A204.1 (cell line): ENCODE data around the gene FHL1.
A peak's percentile ranks its signal among the peaks of the same experiment; 100 is the strongest.
"Not testable (repeated sequence)": the region's sequence is repeated elsewhere in the genome, so short reads cannot be mapped to it uniquely, and the experiment has no call there.

Source experiments
- FAIRE-seq: peaks from 2 replicates; lab custom pipeline; 2012; peaks lifted over from hg19 to GRCh38; lab: Jason Lieb, UNC

Gene FHL1

DNA sequence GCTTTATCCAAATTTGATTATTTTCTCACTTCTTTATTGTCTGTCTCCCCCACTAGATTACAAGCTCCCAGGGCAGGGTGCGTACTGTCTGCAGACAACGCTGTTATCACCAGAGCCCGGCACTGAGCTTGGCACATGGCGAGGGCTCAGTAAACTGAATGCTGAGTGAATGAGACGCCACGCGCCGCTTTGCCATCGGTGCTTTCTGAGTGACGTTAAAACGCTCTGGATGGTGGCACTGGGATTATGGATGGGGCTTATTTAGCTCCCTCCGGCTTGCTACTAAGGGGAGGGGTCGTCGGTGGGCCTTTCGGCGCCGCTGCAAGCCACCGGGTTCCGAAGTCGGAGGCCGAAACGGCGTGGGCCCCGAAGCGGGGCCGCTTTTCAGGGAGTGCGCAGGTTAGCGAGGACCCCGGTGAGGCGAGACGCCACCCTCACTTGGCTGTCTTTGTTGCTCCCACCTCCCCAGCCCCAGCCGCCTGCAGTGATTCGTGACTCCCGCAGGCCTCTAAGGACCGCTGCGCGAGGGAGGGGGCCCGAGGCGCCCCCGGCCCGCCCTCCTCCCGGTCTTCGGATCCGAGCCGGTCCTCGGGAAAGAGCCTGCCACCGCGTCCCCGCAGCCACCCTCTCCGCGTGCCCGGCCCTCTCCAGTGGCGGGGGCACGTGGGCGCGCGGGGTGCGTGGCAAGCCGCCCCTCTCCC, 569 bp upstream of the FHL1 start:
- no peak for FAIRE-seq

DNA sequence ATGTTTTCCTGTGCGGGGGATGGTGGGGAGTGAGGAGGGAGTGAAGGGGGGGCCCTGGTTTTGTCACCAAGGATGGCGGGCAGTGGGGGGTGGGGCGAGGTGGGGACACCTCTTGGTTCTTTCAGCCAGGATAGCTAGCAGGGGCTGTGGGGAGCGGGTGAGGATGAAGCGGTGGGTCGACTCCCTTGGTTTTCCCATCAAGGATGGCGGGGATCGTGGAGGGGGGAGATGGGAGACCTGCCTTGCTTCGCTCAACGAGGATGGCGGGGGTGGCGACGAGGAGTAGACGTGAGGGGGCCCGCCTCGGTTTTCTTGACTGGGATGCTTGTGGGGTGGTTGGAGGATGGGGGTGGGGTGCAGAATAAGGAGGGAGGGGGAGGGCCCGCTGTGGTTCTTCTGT, 643 bp downstream of the FHL1 start:
- FAIRE-seq, result no peak

DNA sequence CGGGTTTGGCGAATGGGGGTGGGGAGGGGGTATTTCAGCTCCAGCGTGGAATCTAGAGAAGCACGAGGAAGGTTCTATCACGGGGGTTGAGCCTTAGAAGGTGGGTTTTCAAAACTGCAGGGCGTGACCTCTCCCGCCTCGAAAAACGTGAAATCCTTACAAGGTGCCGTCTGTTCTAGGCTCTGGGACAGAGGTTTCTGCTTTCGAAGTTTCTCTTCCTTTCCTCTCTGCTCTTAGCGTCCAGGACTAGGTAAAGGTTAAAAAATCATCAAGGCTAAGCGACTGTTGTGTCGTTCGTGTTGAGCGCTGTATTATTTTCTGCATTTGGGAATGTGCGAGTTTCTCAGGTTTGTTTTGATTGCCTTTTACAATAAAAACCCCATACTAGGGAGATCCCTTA, 1.1 kb downstream of the FHL1 start:
- no peak for FAIRE-seq

DNA sequence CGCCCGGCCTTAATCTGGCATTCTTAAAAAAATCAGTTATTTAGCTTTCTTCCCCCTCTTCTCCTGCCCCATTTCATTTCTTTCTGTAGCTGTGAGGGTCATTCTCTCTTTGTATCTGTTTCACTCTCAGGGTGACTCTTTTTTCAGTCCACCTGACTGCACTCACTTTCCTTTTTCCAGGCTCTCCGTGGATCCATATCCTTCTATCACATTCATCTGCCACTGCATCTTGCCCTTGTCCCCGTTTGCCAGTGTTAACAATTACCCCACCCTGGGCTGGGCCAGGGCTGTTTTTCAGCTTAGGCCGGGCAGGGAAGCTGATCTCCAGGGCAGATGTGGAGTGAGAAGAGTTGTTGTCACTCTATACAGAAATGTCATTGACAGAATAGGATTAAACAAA, 7.7 kb downstream of the FHL1 start:
- no peak for FAIRE-seq

DNA sequence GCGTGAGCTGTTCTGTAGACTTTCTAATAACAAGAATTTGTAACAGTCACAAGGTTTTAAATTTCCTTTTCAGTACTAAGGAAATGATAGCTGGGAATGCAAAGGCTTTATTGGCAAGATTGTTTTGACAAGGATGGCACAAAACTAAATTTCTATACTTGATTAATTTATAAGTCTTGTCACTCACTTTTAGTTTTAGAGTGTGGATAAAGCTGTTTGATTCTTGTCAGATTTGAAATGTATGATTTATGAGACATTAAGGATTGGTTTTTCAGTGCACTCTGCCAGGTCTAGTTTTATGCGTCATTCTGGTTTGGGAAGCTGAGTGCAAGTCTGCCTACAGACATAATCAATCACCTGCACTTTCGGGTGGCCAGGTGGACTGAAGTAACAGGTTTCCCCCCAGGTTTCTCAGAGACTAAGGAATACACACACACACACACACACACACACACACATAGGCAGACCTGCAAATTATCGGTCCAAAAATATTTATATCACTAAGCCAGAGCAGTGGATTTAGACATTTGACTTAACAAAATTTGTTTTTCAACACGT, 9.3 kb downstream of the FHL1 start:
- FAIRE-seq, result no peak

DNA sequence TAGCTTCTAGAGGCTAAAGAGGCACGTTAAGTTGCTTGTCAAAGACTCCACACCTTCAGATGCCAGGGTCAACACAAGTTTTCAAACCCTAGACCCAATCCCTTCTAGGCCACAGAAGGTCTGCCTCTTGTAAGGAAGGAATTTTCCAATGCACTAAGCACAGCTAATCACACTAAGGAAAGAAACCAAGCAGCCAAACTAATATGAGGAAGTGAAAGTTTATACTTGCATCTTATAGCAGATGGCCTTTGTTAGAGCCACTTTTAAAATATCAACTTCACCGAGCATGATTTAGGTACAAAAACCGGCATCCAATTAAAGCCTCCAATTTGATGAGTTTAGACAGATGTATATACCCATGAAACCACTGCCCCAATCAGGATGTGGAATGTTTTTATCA, 9.9 kb downstream of the FHL1 start:
- no peak for FAIRE-seq

DNA sequence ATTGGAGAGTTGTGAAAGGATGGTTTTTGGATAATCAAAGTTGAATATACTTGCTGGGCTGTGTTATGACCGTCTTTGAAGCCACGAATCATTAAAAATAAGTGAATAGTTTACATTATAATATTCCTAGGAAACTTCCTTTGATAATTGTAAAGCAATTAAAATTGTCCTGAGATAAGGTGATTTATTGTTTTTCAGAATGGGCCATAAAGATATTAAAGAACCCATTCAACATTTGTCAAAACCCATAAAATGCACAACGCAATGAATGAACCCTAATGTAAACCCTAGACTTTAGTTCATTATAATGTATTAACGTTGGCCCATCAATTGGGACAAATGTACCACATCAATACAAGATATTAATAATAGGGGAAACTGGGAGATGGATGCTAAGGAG, 11.4 kb downstream of the FHL1 start:
- no peak for FAIRE-seq

DNA sequence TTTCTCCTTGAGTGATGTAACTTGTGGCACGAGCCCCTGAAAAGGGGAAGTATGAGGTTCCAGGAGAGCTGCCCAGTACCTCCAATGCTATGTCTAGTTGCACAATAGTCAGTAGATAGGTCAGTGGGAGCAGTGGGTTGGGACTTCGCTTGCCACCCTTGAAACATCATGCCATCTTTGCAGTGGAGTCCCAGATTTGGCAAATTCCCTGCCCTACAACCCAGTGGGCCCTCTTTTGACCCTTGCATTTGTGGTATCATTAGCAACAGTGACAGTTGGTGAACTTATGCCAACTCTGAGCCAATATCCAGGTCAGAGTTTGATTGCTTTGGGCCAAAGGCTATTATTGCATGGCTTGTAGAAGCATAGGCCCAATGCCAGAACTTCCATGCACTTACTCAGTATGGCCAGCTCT, 12.3 kb downstream of the FHL1 start:
- FAIRE-seq, result no peak

DNA sequence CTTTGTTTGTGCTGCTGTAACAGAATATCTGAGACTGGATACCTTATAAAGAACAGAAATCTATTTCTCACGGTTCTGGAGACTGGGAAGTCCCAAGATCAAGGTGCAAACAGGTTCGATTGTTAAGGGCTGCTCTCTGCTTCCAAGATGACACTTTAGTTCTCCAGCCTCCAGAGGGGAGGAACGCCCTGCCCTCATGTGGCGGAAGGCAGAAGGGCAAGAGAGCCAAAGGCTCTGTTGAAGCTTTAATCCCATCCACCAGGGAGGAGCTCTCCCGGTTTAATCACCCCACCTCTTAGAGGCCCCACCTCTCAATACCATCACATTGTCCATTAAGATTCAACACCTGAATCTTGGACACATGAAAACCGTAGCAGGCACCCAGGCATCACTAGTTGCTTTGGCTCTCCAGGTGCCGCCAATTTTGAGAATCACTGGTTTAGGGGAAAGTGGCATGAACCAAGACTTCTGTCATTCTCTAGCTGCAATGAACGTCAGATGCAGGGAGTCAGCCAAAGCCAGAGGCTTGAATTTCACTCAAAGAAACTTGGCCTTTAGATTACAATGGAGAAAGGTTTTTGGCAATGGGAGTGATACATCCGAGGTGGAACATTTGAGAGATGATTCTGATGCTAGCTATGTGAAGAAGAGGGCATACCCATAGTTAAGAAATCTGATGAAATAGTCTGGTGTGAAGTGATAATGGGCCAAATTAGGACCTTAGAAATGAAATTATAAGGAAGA, 15.7 kb downstream of the FHL1 start:
- peak; percentile 23 for FAIRE-seq

DNA sequence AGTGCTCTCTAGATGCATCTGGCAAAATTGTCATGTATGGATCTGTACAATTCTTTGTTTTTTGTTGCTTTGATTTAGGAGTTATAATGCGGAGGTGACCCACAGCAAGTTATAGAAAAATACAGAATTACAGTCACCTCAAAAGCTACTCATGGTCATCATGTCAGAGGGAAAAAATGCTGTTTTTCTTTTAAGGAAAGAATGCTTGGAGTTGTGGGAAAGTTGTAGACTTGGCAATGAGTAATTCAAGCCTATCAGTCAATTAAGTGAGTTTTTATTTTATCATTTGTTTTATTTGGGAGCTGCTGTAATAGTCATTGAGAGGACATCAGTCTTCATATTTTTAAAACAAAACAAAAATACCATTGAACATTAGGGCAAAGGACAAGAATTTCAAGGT, 16.4 kb downstream of the FHL1 start:
- no peak for FAIRE-seq

DNA sequence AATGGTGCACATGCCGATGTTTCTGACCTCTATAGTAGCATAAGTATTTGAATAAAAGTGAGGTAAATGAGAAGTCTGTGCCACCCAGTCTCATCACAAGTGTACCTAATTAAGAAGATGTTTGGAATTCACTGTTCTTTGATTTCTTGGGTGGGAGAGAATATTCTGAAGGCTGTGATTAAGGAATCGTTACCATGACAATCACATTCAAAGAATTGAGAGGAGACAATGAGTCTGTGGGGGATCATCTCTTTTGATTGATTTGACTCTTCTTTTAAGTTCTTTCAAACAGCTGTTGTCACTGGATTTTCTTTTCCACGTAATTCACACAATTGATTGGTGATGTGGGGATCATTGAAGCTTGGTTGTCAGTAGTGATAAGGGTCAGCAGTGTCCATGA, 18.1 kb downstream of the FHL1 start:
- FAIRE-seq, result no peak

DNA sequence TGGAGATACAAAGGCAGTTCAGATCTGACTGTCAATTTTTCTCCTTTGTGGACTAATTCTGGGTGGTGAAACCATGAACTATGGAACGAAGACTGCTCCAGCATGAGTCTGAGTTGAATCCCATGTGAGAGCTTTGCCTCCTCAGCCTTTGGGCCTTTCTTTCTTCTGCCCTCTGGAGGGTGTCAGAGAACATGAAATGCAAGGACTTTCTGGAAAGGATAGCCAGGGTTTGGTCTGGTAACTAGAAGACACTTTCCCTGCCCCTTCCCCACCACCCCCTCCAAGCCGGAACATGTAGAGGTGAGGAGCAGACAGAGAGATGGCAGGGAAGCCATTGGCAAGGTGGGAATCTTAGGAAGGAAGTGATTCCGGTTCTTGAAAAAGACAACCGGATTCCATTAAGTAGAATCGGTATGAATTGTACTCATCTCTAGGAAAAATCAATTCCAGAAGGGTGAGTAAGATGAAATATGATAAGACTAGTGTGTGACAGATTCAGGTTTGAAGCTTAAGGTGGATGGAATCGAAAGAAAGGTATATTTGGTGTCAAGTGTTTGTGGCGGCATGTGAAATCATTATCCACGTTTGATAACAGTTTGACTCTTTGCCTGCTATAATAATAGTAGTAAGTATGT, 19.0 kb downstream of the FHL1 start:
- no peak for FAIRE-seq

DNA sequence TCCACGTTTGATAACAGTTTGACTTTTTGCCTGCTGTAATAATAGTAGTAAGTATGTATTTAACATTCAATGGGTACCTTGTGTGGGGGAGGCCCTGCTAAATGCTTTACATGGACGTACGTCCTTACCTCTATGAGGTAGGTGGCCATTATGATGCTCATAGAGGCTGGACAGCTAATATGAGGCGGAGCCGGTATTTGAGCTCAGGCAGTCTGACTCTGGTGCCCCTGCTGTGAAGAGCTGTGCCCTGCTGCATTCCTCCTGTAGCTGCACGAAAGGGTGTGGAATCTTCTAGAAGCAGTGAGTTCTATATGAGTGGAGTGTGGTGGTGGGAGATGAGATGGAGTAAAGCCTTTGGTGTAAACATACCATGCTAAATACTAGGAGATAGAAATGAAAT, 20.7 kb downstream of the FHL1 start:
- not testable (repeated sequence) for FAIRE-seq

DNA sequence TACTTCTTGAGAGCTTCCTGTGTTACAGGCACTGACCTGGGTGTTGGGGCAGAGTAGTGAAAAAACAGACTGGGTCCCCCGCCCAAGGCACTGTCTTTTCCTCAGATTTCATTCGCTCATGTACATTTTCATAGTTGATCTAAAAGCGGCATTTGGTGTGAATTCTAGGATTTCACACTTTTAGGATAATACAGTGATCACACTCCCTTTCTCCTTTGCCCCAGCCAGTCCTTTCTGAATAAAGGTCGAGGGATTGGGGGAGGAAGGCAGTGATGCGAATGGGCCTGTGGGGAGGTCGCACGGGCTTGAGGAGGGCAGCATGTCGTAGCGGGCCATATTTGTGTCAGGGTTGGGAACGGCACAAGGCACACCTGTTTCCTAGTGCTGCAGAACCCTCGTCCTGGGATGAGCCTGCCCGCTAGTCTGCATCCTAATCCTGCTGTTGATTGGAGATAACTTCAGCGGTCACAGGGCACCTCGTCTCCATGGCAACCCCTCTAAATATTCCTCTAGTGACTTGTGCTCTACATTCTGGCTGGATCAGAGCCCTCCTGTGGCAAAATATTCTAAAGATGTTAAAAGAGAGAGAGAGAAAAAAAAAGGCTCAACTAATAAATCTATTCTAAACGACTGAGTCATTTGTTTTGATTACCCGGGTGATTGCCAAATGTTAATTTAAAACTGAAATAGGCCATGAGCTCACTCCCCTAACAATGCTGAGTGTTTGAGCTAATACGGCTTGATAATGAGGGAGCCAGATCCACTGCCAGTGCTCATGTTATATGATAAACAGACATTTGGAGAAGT, 21.8 kb downstream of the FHL1 start:
- FAIRE-seq, result peak; percentile 78

DNA sequence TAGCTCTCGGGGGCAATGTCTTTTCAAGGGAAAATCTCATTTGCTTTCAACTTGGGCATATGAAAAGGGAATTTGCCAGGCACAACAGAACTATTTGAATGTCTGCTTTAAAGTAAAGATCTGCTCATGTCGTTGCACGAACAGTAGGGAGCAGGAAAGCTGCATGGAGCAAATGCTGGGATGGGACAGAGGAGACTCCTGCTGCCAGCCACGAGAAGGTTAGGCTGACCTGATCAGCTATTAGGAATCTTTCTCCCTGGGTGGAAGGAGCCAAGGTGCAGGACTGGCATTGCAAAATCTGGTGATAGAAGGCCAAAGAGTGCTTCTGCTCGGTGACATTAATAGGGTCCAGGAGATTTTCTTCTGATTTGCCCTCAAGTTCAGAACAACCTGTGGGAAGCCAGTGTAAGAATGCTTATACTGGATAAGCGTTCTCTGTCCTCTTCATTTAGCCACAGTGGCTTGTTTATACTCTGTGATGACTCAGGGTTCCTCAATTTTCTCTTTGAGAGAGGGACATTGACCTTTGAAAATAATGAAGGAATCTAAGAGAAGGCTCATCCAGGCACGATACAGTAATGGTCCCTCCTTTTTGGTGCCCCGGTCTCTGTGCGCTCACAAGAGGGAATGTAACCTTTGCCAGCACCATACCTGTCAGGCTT, 22.9 kb downstream of the FHL1 start:
- no peak for FAIRE-seq

DNA sequence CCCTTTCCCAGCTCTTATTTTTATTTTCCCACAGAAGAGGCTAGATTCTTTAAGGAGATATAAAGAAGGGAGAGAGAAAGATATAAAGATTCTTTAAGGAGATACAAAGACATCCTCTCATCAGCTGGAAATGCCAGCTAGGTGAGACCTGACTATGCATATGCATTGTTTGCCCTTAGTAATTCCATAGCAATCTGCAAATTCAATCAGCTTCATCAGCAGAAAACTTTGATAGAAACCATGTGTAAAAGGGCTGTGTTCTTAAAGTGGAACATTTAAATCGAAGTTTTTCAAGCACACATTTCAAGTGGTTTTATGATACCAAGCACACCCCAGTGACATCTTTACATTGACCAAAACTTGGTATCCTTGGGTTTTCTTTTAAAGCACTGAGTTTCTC, 24.1 kb downstream of the FHL1 start:
- no peak for FAIRE-seq

DNA sequence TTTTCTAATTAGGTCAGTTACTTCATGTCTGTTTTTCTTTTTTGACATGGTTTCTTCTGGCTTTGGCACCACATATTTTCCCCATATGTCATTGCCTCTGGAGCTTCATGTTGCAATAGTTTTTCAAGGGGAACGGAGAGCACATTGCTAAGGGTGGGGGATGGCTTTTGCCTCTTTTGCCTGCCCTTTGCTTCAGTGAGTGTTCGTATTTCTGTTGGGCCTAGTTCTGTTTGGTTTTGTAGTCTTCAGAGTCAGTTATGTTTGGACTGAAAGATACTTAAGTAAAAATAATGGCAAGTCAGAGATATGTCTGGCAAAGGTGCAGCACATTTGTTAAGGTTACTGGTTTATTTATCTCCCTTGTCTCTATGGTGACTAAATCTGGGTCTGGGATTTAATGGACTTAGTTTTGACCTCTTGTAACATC, 29.1 kb downstream of the FHL1 start:
- FAIRE-seq, result no peak

DNA sequence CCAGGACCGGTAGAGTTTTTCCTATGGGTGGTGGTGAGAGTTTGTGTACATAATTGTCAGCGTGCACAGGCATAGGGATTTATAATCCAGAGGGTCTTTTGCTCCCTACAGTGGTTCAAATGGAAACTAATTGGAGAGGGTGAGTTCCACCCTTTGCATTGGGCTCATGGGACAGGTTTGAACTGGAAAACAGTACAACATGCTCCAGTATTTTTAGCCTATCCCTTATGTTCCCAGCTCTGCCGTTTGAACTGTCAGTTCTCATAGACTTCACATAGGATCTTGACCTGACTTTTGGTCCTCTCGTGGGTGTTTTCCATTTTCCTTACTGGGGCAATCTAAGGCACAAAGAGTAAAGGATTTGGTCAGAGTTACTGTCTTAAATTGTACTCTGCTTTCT, 31.8 kb downstream of the FHL1 start:
- FAIRE-seq, result no peak

DNA sequence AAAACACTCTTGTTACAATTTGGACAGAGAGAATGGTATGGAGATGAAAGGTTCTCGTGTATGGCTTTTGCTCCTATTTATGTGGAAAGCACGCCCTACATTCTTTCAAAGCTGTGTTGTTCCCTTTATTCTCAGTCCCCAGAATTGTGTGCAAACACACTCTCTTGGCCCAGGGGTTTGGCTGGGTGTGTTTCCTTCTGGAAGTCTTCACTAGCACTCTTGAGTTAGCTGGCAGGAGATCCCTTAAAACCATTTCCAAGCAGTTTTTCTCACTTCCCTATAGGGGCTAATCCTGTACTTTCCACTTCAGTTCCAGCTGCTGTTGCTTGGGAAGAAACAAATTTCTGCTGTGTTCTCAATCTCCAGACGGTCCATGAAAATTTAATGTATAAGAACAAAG, 35.1 kb downstream of the FHL1 start:
- FAIRE-seq, result no peak

DNA sequence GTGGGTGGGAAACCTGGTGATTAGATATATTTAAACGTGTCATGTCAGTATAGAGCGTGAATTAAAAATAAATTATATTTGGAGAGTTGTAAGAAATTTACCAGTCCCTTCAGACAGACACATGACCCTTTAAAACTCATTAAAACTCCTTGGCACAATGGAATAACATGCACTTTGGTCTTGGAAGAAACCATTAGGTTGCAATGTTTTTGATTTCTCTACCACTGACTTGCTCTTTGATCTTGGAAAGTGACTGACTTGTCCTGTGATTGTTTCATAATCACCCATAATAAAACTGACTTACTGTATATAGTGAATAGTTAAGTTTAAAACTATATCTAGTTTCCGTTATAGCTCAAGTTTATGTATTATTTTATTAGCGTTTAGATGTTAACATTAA, 35.8 kb downstream of the FHL1 start:
- FAIRE-seq, result peak; percentile 67

DNA sequence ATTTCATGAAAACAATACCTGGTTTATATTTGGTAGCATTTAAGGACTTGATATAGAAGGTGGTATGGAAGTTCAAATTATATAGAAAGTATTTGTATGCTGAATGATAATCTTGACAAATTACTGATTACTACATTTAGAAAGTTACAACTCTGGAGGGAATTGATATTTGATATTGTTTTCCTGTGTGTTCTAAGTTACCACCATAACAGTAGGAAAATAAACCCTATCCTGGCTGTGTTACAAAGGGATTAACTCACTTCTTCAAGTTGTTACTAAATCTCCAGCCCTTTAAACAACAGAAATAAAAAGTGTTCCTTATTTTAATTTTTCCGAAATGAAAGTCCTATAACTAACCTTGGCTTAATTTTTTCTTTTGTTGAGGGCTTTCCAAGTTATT, 36.6 kb downstream of the FHL1 start:
- no peak for FAIRE-seq
